Activated T-cell treated with anti-CD3 and anti-CD28 coated beads, Interleukin-2, amount 50 U/mL, for 72 hours (primary cell): ENCODE results near the gene FNDC1. TPM values are rescaled to one million over a fixed set of nuclear protein-coding genes. Genes with fewer than 3 reads are reported as not detected.

Source experiments
- ATAC-seq, 2 donors: fragments of 150-1000 bp; cut with Tn5 transposase; replicated peaks in 1 of 2; 2 replicates each; pipeline ENCODE4 v1.10.0; 2021; ENCODE audit warnings: moderate library complexity in 2 of 2, mild to moderate bottlenecking in 1 of 2
- DNase-seq, 2 donors: peaks; one replicate each; pipeline ENCODE4 v3.0.0; 2021 to 2022; ENCODE audit warnings: mixed read lengths in 1 of 2
- H3K27ac Mint-ChIP-seq: one replicate; pipeline ENCODE4 v1.8.0; 2022; ENCODE audit warnings: mild to moderate bottlenecking, moderate library complexity, mixed read lengths
- H3K27me3 Mint-ChIP-seq: one replicate; pipeline ENCODE4 v1.8.0; 2022; ENCODE audit warnings: low read depth, mixed read lengths
- H3K36me3 Mint-ChIP-seq, 2 donors: one replicate each; pipeline ENCODE4 v1.8.0; 2022; ENCODE audit warnings: mixed read lengths in 2 of 2, mild to moderate bottlenecking in 1 of 2; ENCODE audit not compliant: insufficient read depth in 2 of 2
- H3K4me1 Mint-ChIP-seq: one replicate; pipeline ENCODE4 v1.8.0; 2022; ENCODE audit warnings: low read depth, mixed read lengths
- H3K4me3 Mint-ChIP-seq, 2 donors: one replicate each; pipeline ENCODE4 v1.8.0; 2022; ENCODE audit warnings: mild to moderate bottlenecking in 2 of 2, mixed read lengths in 2 of 2, moderate library complexity in 2 of 2
- H3K9me3 Mint-ChIP-seq, 2 donors: one replicate each; pipeline ENCODE4 v1.8.0; 2022; ENCODE audit warnings: mixed read lengths in 2 of 2
- total RNA-seq, 2 donors: library from RNA; stranded (reverse); gene quantifications; one replicate each; pipeline ENCODE4 v1.2.3, GENCODE V29; 2022

Gene FNDC1
- total RNA-seq, 2 donors from 2014 or later: 0.30 TPM; not detected in 1

DNA sequence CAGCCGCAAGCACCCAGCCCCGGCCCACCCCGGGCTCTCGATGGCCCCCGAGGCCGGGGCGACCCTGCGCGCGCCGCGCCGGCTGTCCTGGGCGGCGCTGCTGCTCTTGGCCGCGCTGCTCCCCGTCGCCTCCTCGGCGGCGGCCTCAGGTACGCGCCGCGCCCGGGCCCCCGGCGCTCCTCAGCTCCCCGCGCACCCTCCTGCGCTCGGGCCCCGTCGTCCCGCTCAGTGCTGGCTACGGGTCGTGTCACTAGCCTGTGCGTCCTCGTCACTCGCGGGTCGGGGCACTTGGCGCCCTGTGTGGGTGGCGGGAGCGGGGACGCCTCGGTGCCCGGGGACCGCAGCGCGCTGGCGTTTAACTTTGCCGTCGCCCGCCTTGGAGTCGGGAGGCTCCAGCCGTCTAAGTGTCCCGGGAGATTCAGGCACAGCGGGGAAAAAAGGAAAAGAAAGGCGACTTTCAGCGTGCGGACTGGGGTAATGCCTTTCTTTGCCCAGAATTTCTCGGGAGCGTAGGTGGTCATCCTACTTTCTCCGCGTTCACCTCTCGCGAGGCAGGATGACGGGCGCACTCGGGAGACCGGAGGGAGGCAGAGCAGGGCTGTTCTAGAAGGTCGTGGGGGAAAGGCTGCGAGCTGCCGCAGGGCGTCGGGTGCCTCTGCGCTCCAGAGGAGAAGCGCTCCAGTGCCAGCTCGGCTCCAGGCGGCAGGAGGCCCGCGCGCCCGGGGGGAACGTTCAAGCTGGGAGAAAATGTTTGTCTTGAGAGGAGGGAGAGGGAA is 545 bp downstream of the FNDC1 start:
- ATAC-seq (peak; percentile 65 to 67), DNase-seq (peak; percentile 37 to 53)
- H3K27ac Mint-ChIP-seq: no peak overlapping the region
- peaks cover 93% of the 10 kb centered on the region for H3K27me3 Mint-ChIP-seq
- H3K36me3 Mint-ChIP-seq: peaks cover 0 to 2% of the 10 kb centered on the region in 2 donors
- peaks cover 26% of the 10 kb centered on the region for H3K4me1 Mint-ChIP-seq
- no peaks in the 10 kb centered on the region for H3K9me3 Mint-ChIP-seq
- peak overlapping the region; percentile 75 to 82 for H3K4me3 Mint-ChIP-seq

GRCh38 chr6:159170333-159170672 is 1.1 kb downstream of the FNDC1 start:
- ATAC-seq (no peak), DNase-seq (no peak)
- Mint-ChIP-seq H3K27ac (no peak overlapping the region), H3K9me3 (no peaks in the 10 kb centered on the region), H3K27me3 (peaks cover 90% of the 10 kb centered on the region), H3K36me3 (peaks cover 0 to 2% of the 10 kb centered on the region in 2 donors), H3K4me1 (peaks cover 26% of the 10 kb centered on the region), H3K4me3 (peak overlapping the region; percentile 75 to 82)

DNA sequence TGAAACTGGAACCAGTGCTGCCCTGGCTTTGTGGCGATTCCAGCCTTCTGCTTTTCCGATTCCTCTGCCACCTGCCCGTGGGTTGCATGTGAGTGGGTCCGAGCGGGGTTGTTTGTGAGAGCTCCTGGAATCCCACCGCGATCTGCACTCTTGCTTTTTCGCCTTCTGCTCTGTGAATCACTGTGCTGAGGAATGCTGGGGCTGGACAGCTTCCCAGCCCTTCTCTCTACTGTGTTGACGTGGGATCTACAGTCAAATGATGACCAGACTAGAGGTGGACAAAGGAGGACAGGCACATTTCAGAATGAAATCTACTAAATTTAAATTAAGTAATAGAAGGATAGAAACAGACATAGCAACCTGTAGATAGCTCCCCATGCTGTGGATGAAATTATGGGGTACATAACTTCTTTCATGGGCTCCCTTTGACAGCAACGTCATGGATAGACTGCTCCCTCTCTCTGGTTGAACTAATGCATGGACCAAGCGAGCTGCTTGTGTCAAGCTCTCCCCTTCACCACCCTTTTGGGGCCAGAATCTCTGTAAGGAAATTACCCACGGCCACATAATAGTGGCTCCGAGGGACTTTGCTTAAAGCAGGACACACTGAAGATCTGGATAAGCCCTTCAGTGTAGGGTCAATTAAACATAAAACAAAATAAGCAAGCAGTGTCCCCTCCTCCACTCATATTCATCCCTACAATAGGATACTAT is 2.0 kb downstream of the FNDC1 start:
- H3K27ac Mint-ChIP-seq: no peak overlapping the region
- no peak for ATAC-seq
- H3K36me3 Mint-ChIP-seq: peaks cover 0 to 2% of the 10 kb centered on the region in 2 donors
- H3K4me1 Mint-ChIP-seq: peaks cover 26% of the 10 kb centered on the region
- no peak overlapping the region for H3K4me3 Mint-ChIP-seq
- no peak for DNase-seq
- peaks cover 88% of the 10 kb centered on the region for H3K27me3 Mint-ChIP-seq
- no peaks in the 10 kb centered on the region for H3K9me3 Mint-ChIP-seq

- ATAC-seq (no peak), DNase-seq (no peak)
- Mint-ChIP-seq H3K27ac (no peak overlapping the region), H3K9me3 (no peaks in the 10 kb centered on the region), H3K4me1 (peaks cover 26% of the 10 kb centered on the region), H3K36me3 (peaks cover 0 to 2% of the 10 kb centered on the region in 2 donors), H3K27me3 (peaks cover 88% of the 10 kb centered on the region), H3K4me3 (no peak overlapping the region)
Observed at GRCh38 chr6:159172091-159172491, 2.9 kb downstream of the FNDC1 start.

GRCh38 chr6:159174263-159174969 is 5.2 kb downstream of the FNDC1 start:
- peak overlapping the region in 1 of 2 donors; percentile 42 for H3K4me3 Mint-ChIP-seq
- ATAC-seq (peak; percentile 66 to 78), DNase-seq (peak; percentile 76 to 78)
- peaks cover 12% of the 10 kb centered on the region for H3K4me1 Mint-ChIP-seq
- H3K27me3 Mint-ChIP-seq: peaks cover 75% of the 10 kb centered on the region
- H3K9me3 Mint-ChIP-seq: no peaks in the 10 kb centered on the region
- no peaks in the 10 kb centered on the region for H3K36me3 Mint-ChIP-seq
- no peak overlapping the region for H3K27ac Mint-ChIP-seq

DNA sequence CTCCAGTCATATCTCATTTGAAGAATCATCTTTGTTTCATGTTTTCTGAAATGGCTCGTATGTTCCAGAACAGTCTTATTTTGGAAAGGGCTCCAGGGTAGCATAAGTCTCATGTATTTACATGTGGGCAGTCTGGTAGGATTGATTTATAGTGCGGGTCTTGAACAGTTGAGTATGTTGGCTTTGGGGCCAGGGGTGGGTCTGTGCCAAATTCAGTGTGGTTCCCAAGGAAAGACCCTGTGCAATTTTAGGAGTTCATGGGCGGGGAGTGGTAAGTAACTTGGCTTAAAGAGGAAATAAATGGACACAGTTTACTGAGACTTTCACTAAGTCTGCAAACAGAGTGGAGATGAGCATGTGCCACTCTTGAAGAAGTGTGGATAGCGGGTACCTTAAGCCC is 7.7 kb downstream of the FNDC1 start:
- Mint-ChIP-seq H3K4me3 (no peak overlapping the region), H3K4me1 (peaks cover 13% of the 10 kb centered on the region), H3K27ac (no peak overlapping the region), H3K9me3 (peaks cover 0 to 2% of the 10 kb centered on the region in 2 donors), H3K36me3 (no peaks in the 10 kb centered on the region), H3K27me3 (peaks cover 58% of the 10 kb centered on the region)
- ATAC-seq: no peak
- no peak for DNase-seq

DNA sequence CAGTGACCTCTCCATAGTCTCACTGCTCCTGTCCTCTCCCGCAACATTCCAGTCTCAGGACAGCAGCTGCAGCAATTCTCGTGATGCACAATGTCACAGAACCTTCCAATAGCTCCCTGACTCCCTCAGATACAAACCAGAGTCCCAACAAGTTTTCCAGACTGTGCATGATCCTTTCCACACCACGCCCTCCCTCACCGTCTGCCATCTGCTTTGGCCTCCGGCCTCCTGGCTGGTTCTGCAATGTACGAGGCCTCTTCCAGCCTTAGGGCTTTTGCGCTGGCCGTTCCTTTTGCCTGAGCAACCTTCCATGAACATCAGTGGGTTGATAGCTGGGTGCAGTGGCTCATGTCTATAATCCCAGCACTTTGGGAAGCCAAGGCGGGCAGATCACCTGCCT is 9.6 kb downstream of the FNDC1 start:
- H3K9me3 Mint-ChIP-seq: peaks cover 0 to 4% of the 10 kb centered on the region in 2 donors
- H3K4me1 Mint-ChIP-seq: peaks cover 16% of the 10 kb centered on the region
- H3K36me3 Mint-ChIP-seq: no peaks in the 10 kb centered on the region
- no peak overlapping the region for H3K27ac Mint-ChIP-seq
- DNase-seq (no peak), ATAC-seq (no peak)
- H3K4me3 Mint-ChIP-seq: no peak overlapping the region
- peaks cover 51% of the 10 kb centered on the region for H3K27me3 Mint-ChIP-seq

- H3K36me3 Mint-ChIP-seq: no peaks in the 10 kb centered on the region
- no peak overlapping the region for H3K4me3 Mint-ChIP-seq
- peaks cover 42% of the 10 kb centered on the region for H3K27me3 Mint-ChIP-seq
- no peak overlapping the region for H3K27ac Mint-ChIP-seq
- peaks cover 0 to 4% of the 10 kb centered on the region in 2 donors for H3K9me3 Mint-ChIP-seq
- peaks cover 11% of the 10 kb centered on the region for H3K4me1 Mint-ChIP-seq
- DNase-seq (no peak), ATAC-seq (no peak)
Observed at GRCh38 chr6:159180001-159180400, 10.8 kb downstream of the FNDC1 start.

DNA sequence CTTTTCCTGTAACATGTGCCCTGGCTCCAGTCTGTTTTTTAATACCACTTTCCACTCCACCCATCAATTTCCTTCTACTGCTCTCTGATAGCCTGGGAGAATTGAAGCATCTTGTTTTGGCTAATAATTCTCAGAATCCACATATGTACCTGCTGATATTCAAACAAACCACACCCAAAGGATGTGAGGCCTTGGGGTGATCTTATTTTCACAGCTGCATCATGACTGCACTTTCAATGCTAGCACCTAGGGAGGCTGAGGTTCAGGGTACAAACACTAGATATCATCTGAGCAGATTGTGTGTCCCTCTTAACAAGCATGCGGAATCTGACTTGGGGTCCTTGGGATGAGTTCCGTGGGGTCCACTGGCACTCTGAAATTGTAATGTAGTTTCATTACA is 12.7 kb downstream of the FNDC1 start:
- no peaks in the 10 kb centered on the region for H3K36me3 Mint-ChIP-seq
- peaks cover 11% of the 10 kb centered on the region for H3K4me1 Mint-ChIP-seq
- no peak overlapping the region for H3K27ac Mint-ChIP-seq
- H3K27me3 Mint-ChIP-seq: peaks cover 26% of the 10 kb centered on the region
- H3K4me3 Mint-ChIP-seq: no peak overlapping the region
- DNase-seq: no peak
- peaks cover 4 to 5% of the 10 kb centered on the region in 2 donors for H3K9me3 Mint-ChIP-seq
- no peak for ATAC-seq

- no peak overlapping the region for H3K4me3 Mint-ChIP-seq
- peaks cover 18% of the 10 kb centered on the region for H3K27me3 Mint-ChIP-seq
- no peak overlapping the region for H3K27ac Mint-ChIP-seq
- DNase-seq: no peak
- H3K4me1 Mint-ChIP-seq: peaks cover 11% of the 10 kb centered on the region
- no peaks in the 10 kb centered on the region for H3K36me3 Mint-ChIP-seq
- ATAC-seq: no peak
- H3K9me3 Mint-ChIP-seq: peaks cover 4 to 5% of the 10 kb centered on the region in 2 donors
Observed at GRCh38 chr6:159184559-159184958, 15.4 kb downstream of the FNDC1 start.

- H3K36me3 Mint-ChIP-seq: no peaks in the 10 kb centered on the region
- H3K9me3 Mint-ChIP-seq: peaks cover 3 to 4% of the 10 kb centered on the region in 2 donors
- DNase-seq (no peak), ATAC-seq (no peak)
- H3K27ac Mint-ChIP-seq: no peak overlapping the region
- peaks cover 9% of the 10 kb centered on the region for H3K27me3 Mint-ChIP-seq
- no peak overlapping the region for H3K4me3 Mint-ChIP-seq
- H3K4me1 Mint-ChIP-seq: no peaks in the 10 kb centered on the region
Observed at GRCh38 chr6:159190460-159190859, 21.3 kb downstream of the FNDC1 start.

DNA sequence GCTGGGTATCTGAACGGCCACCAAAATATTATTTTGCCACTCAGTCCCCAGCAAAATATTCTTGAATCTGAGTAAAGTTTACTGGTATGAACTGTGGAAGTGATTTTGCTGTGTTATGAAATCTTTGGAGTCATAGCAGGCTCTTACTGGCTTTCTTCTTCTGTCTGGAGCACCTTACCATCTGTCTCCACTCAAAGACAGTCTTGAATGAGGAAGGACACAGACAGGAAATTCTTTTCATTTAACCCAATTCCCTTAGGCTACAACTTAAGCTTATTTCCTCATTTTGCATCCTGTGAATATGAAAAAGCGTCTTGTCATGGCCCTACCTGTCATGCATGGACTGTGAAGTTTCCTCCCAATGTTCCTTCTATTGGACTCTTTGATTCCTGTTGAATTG is 24.7 kb downstream of the FNDC1 start:
- peaks cover 5% of the 10 kb centered on the region for H3K4me1 Mint-ChIP-seq
- ATAC-seq (no peak), DNase-seq (no peak)
- no peak overlapping the region for H3K4me3 Mint-ChIP-seq
- peaks cover 21% of the 10 kb centered on the region for H3K27me3 Mint-ChIP-seq
- peaks cover 0 to 3% of the 10 kb centered on the region in 2 donors for H3K9me3 Mint-ChIP-seq
- H3K36me3 Mint-ChIP-seq: no peaks in the 10 kb centered on the region
- no peak overlapping the region for H3K27ac Mint-ChIP-seq

GRCh38 chr6:159194421-159194820 is 25.2 kb downstream of the FNDC1 start:
- no peaks in the 10 kb centered on the region for H3K36me3 Mint-ChIP-seq
- no peak overlapping the region for H3K4me3 Mint-ChIP-seq
- DNase-seq (no peak), ATAC-seq (no peak)
- H3K27me3 Mint-ChIP-seq: peaks cover 26% of the 10 kb centered on the region
- H3K4me1 Mint-ChIP-seq: peaks cover 5% of the 10 kb centered on the region
- peaks cover 0 to 3% of the 10 kb centered on the region in 2 donors for H3K9me3 Mint-ChIP-seq
- H3K27ac Mint-ChIP-seq: no peak overlapping the region
